Adipose tissue (tissue), 3 donors: ENCODE results near the gene TRIM69. TPM values are rescaled to one million over a fixed set of nuclear protein-coding genes. Genes with fewer than 3 reads are reported as not detected.

Source experiments
- H3K27ac ChIP-seq: one replicate; pipeline ENCODE4 v1.5.1; 2013; ENCODE audit warnings: low read depth, low read length
- WGBS, 3 donors: extraction: QIAGEN DNeasy Blood & Tissue Kit; methylation state at CpG; one replicate each; pipeline ENCODE4 v1.1.7; 2013; 5-methylcytosine and 5-hydroxymethylcytosine counted together
- polyA plus RNA-seq, 3 donors: library from polyadenylated mRNA; stranded (reverse); fragments of 200-250 nt; gene quantifications; one replicate each; pipeline ENCODE4 v1.2.3, GENCODE V29; 2013
- donor health status: healthy with polysubstance abuse.
- donor health status: Bipolar disorder and iron deficiency.
- donor health status: healthy.

TRIM69 gene
- polyA plus RNA-seq, 3 donors: 5.1 to 26.1 (median 15.1) TPM

DNA sequence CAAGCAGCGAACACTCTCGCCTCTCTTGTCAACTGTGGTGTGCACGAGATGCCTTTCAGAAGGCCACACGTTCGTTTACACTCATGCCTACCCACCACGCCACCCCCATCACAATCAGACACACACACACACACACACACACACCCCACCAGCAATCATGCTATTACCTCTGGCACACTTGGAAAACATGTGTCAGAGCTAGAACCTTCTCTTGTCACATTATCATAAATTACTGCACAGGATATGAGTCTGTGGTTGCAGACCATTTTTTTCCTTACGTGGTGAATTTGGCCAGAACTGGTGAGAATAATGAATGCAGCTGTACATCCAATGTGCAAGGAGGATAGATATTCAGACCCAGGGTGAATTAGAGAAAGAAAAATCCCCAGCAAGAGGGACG is 52.4 kb downstream of the TRIM69 start:
- no peak overlapping the region for H3K27ac ChIP-seq
- WGBS, 3 donors: 57 to 75% (median 60%) methylated on average over 8 of the region's 8 CpGs

DNA sequence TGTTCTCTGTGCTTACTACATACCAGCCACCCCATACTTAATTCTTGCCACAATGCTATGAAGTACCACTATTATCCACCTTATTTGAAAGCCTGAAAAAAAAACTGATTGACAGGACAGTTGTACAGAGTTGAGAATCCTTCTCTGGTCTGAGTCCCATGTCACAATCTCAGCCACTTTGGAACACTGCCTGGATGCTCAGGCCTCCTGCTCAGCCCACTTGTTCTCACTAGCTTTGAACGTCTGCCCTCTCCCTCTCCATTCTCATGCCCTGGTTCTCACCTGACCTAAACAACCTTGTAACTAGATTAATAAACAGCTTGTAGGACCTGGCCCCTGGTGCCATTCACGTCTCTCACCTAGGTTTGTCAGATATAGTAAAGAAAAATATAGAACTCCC is 53.9 kb downstream of the TRIM69 start:
- H3K27ac ChIP-seq: no peak overlapping the region
- WGBS, 3 donors: 57 to 76% (median 72%) methylated on average over 2 of the region's 2 CpGs

DNA sequence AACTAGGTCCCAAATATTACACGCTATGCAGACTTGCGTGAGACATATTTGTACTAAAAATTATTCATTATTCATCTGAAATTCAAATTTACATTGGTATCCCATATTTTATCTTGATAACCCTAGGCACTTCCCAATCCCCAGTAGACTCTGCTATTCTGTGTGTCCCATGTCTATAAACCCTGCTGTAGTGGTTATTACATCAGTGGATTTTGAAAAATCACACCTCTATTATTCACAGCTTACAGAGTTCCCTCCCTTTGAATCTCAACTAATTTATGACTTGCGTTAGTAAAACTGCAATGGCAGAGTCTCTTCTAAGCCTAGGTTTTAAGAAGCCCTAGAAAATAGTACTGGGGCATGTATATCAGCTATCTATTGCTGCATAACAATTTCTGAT is 54.3 kb downstream of the TRIM69 start:
- H3K27ac ChIP-seq: no peak overlapping the region
- WGBS, 3 donors: 91 to 94% (median 94%) methylated on average over 3 of the region's 3 CpGs

DNA sequence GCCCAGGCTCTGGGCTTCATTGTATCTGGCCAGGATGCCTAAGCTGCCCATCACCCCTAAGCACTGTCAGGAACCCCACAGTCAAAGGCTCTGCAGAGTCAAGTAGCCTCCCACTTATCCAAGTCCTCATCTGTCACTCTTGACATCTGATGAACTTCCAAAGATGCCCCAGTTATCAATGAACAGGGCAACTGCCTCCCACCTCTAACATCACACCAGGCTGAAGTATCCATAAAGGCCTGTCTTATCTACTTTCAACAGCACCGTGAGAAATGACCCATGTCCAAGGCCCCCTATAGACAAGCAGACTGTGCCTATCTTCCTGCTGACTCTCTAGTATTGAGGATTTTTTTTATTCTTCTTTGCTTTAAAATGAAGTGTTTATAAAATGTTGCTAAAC is 56.4 kb downstream of the TRIM69 start:
- no peak overlapping the region for H3K27ac ChIP-seq

GRCh38 chr15:44794072-44794471 is 57.7 kb downstream of the TRIM69 start:
- WGBS, 3 donors: 49 to 69% (median 67%) methylated on average over 1 of the region's 1 CpG
- no peak overlapping the region for H3K27ac ChIP-seq

More for the DNA sequence above, 56.4 kb downstream of the TRIM69 start:
- WGBS, 3 donors: 39 to 74% (median 72%) methylated on average over 1 of the region's 1 CpG

DNA sequence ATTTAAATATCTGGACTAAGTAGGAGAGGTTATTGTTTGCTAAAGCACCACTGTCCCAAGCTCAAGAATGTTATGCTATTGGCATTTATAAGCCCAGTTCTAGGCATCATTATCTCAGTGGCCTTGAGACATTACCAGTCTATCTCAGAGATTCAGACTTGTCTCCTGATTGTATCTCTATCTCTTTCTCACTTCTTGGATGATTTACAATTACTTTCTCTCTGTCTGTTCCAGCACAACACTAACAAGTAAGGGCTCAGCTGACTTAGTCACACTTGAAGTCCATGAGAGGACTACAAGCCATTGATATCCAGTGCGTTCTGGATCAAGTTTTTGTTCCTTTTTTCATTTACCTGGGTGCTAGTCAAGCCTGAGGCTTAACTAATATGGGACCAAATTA is 60.2 kb downstream of the TRIM69 start:
- WGBS, 3 donors: 72 to 85% (median 76%) methylated on average over 1 of the region's 1 CpG

GRCh38 chr15:44798826-44799225 is 62.5 kb downstream of the TRIM69 start:
- WGBS, 3 donors: 12 to 28% (median 24%) methylated on average over 3 of the region's 3 CpGs
- no peak overlapping the region for H3K27ac ChIP-seq

More for the DNA sequence above, 60.2 kb downstream of the TRIM69 start:
- no peak overlapping the region for H3K27ac ChIP-seq

- WGBS, 3 donors: 57 to 79% (median 64%) methylated on average over 5 of the region's 5 CpGs
- no peak overlapping the region for H3K27ac ChIP-seq
Measured at GRCh38 chr15:44801364-44801763, 65.0 kb downstream of the TRIM69 start.

DNA sequence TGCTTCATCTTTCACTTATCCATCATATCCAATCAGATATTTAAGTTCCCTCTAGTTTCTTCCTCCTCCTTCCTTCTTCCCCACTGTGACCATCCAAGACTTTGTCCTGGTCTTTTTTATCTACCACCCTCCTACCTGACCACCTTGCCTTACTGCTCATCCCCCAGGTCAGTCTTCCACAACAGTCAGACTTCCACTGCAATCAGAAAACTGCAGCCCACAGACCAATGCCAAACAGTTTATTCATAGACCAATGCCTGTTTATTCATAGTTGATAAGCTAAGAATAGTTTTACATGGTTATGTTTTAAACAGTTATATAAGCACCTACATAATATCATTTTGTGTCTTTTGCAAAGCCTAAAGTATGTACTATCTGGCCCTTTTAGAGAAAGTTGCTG is 65.5 kb downstream of the TRIM69 start:
- no peak overlapping the region for H3K27ac ChIP-seq

DNA sequence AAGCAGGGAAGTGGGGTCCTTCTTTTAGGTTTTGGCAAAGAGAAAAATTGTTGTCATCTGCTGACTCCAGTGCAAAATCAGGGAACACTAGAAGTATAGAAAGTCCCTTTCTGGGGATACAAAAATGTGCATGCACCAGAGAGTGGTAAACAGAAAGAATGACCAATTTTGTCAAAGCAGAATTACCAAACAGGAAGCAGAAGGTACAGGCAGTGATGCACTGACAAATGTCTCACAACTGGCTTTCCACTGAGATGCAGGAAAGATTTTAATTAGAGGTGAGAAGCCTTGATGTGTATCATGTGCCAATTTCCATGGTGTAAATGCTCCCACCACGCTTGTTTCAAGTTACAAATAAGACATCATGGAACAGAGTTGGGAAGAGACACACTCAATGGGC is 66.0 kb downstream of the TRIM69 start:
- WGBS, 3 donors: 80 to 84% (median 80%) methylated on average over 1 of the region's 1 CpG
- no peak overlapping the region for H3K27ac ChIP-seq

DNA sequence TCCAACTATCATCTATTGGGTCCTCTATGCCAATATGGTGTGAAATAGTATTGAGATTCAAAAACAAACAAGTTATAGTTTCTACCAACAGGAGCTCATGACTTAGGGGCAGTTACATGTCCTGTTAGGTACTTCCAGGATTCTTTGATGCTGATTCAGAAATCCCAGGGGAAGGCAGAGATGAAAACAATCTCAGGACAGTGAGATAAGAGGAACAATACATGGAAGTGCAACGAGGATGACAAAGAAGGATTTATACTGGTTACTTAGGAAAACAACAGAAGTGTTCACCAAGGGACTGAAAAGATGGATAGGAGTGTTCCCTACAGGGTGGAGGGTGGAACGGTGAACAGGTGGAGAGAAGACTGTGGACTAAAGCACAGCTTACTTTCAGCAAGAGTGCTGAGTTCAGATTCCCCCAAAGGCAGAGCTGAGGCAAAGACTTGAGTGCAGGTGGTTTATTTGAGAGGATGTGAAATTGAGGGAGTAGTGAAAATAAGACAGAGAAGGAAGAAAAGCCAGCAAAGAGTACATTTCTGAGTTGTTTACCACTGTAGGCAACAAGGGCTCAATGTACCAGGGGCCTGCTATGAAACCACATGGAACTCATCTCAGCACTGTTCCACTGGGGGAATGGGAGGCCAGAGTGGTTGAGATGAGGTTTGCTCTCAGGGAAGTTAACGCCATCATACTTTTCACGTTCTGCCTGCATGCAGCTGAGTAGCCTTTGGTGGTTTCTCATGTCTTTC is 68.1 kb downstream of the TRIM69 start:
- 78 to 82% (median 79%) methylated on average over 4 of the region's 4 CpGs for WGBS, 3 donors
- H3K27ac ChIP-seq: no peak overlapping the region

DNA sequence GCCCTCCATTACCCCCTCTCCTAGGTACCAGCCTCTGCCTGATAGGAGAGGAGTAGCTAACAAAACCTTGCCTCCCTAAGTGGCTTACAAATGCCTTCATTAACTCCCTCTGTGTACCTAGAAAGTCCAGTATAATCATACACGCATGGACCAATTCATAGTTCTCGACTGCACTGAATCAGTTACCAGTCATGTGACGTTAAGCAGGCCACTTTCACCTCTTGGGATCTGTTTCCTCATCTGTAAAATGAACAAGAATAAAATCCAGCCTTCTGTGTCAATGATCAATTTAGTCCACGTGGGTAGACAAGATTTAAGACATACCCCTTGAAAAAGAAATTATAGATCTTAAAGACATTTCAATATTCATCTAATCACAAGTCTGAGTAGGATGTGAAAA is 72.2 kb downstream of the TRIM69 start:
- WGBS, 3 donors: 72 to 74% (median 72%) methylated on average over 4 of the region's 4 CpGs
- no peak overlapping the region for H3K27ac ChIP-seq

GRCh38 chr15:44810237-44810636 is 73.9 kb downstream of the TRIM69 start:
- WGBS, 3 donors: 76 to 89% (median 87%) methylated on average over 9 to 10 of the region's 10 CpGs

GRCh38 chr15:44811337-44811736 is 75.0 kb downstream of the TRIM69 start:
- WGBS, 3 donors: 39 to 47% (median 41%) methylated on average over 3 of the region's 3 CpGs
- H3K27ac ChIP-seq: no peak overlapping the region

More at GRCh38 chr15:44810237-44810636, 73.9 kb downstream of the TRIM69 start:
- H3K27ac ChIP-seq: no peak overlapping the region

- H3K27ac ChIP-seq: no peak overlapping the region
- WGBS, 3 donors: 24 to 73% (median 70%) methylated on average over 5 of the region's 5 CpGs
Measured at GRCh38 chr15:44812029-44812517, 75.7 kb downstream of the TRIM69 start.

DNA sequence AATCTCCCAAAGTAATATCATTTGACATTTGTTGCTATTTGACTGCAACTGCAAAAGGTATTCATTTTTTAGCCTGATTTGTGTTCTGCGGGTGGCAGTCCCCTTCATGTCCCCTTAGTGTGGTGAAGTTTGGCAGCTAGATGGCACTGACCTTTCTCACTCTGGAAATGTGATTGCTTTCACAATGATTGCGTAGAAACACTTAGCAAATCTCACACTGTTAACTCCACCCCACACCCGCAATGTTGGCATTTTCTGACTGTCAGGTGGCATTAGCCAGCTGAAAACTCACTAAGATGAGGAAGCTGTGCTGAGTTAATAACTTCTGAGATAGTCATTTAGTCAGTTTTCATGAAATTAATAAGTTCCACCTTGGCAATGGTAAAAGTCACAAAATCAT is 76.9 kb downstream of the TRIM69 start:
- no peak overlapping the region for H3K27ac ChIP-seq
- WGBS, 3 donors: 43 to 65% (median 62%) methylated on average over 3 of the region's 3 CpGs

Other genes starting within 250 kb of the TRIM69 start
- 10 to 100 TPM; 37.0 to 56.4 (median 56.1) TPM for gene EIF3J, start 199.4 kb upstream of the TRIM69 start, polyA plus RNA-seq
- gene SPG11, start 72.9 kb upstream of the TRIM69 start, polyA plus RNA-seq: 10 to 100 TPM; 13.7 to 19.1 (median 17.8) TPM
- under 1 TPM in 2 of 3 donors, not detected in 1; 0.47 to 0.54 TPM for gene PATL2, start 25.2 kb upstream of the TRIM69 start, polyA plus RNA-seq
- 1,000 to 10,000 TPM; 1,145 to 2,871 (median 2,103) TPM for gene B2M, start 25.0 kb upstream of the TRIM69 start, polyA plus RNA-seq
- gene TERB2, start 220.2 kb downstream of the TRIM69 start, polyA plus RNA-seq: not detected